Measurements from ENCODE around the gene GPSM1. TPM values are rescaled to one million over a fixed set of nuclear protein-coding genes. Genes with fewer than 3 reads are reported as not detected.

GPSM1 gene
- total and polyA plus RNA-seq, 2 donors (not counting 1 experiment from before 2014, with no cell fraction given) = 2.4 to 6.3 TPM

- Mint-ChIP-seq H3K27me3 (no peaks in the 10 kb centered on the region), H3K4me1 (peaks cover 12% of the 10 kb centered on the region), H3K27ac (no peak overlapping the region), H3K4me3 (no peak overlapping the region), H3K9me3 (ENCODE audit: insufficient read depth) (no peaks in the 10 kb centered on the region)
- ATAC-seq (ENCODE audit: low read depth) (no peak), DNase-seq (no peak)
- H3K4me2 ChIP-seq (replicated peaks; ENCODE audit: low read depth, low read length, poor library complexity, severe bottlenecking) = no peak overlapping the region
- H2AFZ ChIP-seq (ENCODE audit: insufficient read depth, low read depth, low read length, poor library complexity, severe bottlenecking) = no peak overlapping the region
- H3K9ac ChIP-seq (ENCODE audit: low read length) = no peak overlapping the region
- no peak overlapping the region for H3K27ac ChIP-seq (ENCODE audit: low read length in 2 of 2)
- intact Hi-C loops (cut with micrococcal nuclease) = no loop called here
- peaks cover 0 to 6% (median 0%) of the 10 kb centered on the region in 4 experiments for H3K27me3 ChIP-seq (replicated peaks in 1 of 4; ENCODE audit: control extremely low read depth in 1 of 4, control insufficient read depth in 3 of 4, insufficient read depth in 4 of 4, low read length in 3 of 4)
- no peaks in the 10 kb centered on the region for H4K20me1 ChIP-seq (ENCODE audit: control insufficient read depth, insufficient read depth, low read length, poor library complexity, severe bottlenecking)
- peaks cover 0 to 10% (median 0%) of the 10 kb centered on the region in 3 donors for H3K9me3 ChIP-seq (ENCODE audit: control extremely low read depth in 1 of 3, control insufficient read depth in 2 of 3, insufficient read depth in 1 of 3, low read length in 2 of 3)
- ChIA-PET POLR2A (no interaction called here), CTCF (no interaction called here)
- no peaks in the 10 kb centered on the region for H3K79me2 ChIP-seq (ENCODE audit: control insufficient read depth, insufficient read depth, low read length)
- peaks cover 15 to 20% of the 10 kb centered on the region in 2 donors for H3K4me1 ChIP-seq (ENCODE audit: control insufficient read depth in 2 of 2, insufficient read depth in 2 of 2, low read length in 2 of 2)
- H3K4me3 ChIP-seq (ENCODE audit: control extremely low read depth in 1 of 5, extremely low read depth in 1 of 5, insufficient read depth in 1 of 5, low read depth in 2 of 5, low read length in 4 of 5) = no peak overlapping the region
- 82% methylated on average over 15 of the region's 18 CpGs for whole genome bisulfite sequencing (ENCODE audit: insufficient coverage)
- TF ChIP-seq CTCF (IDR thresholded peaks at IDR 0.05) (no peak), EZH2 (IDR thresholded peaks at IDR 0.05; ENCODE audit: borderline replicate concordance, insufficient read depth, low read depth, low read length, poor library complexity, severe bottlenecking) (no peak)
- no peaks in the 10 kb centered on the region for H3K36me3 ChIP-seq (replicated peaks in 1 of 2; ENCODE audit: control extremely low read depth in 1 of 2, control insufficient read depth in 1 of 2, extremely low read depth in 1 of 2, insufficient read depth in 2 of 2, low read length in 1 of 2)
These were observed 40.9 kb downstream of the GPSM1 start for GRCh38 chr9:136368190-136368589.

DNA sequence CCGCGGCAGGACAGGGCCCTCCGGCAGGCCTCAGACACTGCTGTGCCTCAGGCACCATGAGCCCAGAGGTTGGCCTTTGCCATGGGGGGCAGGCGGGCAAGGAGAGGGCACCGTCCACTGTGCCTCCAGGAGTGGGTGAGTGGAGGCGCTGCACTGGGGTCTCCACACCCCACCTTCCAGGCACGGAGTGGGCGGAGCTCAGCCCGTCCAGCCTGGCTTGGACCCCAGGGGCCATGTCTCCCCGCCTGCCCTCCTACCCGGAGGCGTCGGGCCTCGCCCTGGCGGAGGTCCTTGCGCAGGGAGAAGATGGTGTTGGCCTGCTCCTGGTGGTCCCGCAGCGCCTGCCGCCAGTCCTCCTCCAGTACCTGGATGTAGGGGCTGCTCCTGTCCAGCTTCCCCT lies 42.7 kb downstream of the GPSM1 start:
- no peaks in the 10 kb centered on the region for H3K27me3 Mint-ChIP-seq
- intact Hi-C loops (cut with micrococcal nuclease) = no loop called here
- H3K4me1 Mint-ChIP-seq = peaks cover 12% of the 10 kb centered on the region
- H3K27ac Mint-ChIP-seq = no peak overlapping the region
- H3K9me3 Mint-ChIP-seq (ENCODE audit: insufficient read depth) = no peaks in the 10 kb centered on the region
- ATAC-seq (ENCODE audit: low read depth) = no peak
- Histone ChIP-seq H3K4me2 (replicated peaks; ENCODE audit: low read depth, low read length, poor library complexity, severe bottlenecking) (no peak overlapping the region), H3K4me1 (ENCODE audit: control insufficient read depth in 2 of 2, insufficient read depth in 2 of 2, low read length in 2 of 2) (peaks cover 14 to 17% of the 10 kb centered on the region in 2 donors), H3K9ac (ENCODE audit: low read length) (no peak overlapping the region), H2AFZ (ENCODE audit: insufficient read depth, low read depth, low read length, poor library complexity, severe bottlenecking) (no peak overlapping the region), H3K27me3 (replicated peaks in 1 of 4; ENCODE audit: control extremely low read depth in 1 of 4, control insufficient read depth in 3 of 4, insufficient read depth in 4 of 4, low read length in 3 of 4) (peaks cover 0 to 6% (median 0%) of the 10 kb centered on the region in 4 experiments), H3K4me3 (ENCODE audit: control extremely low read depth in 1 of 5, extremely low read depth in 1 of 5, insufficient read depth in 1 of 5, low read depth in 2 of 5, low read length in 4 of 5) (no peak overlapping the region), H3K27ac (ENCODE audit: low read length in 2 of 2) (no peak overlapping the region), H4K20me1 (ENCODE audit: control insufficient read depth, insufficient read depth, low read length, poor library complexity, severe bottlenecking) (no peaks in the 10 kb centered on the region), H3K9me3 (ENCODE audit: control extremely low read depth in 1 of 3, control insufficient read depth in 2 of 3, insufficient read depth in 1 of 3, low read length in 2 of 3) (no peaks in the 10 kb centered on the region), H3K79me2 (ENCODE audit: control insufficient read depth, insufficient read depth, low read length) (no peaks in the 10 kb centered on the region), H3K36me3 (replicated peaks in 1 of 2; ENCODE audit: control extremely low read depth in 1 of 2, control insufficient read depth in 1 of 2, extremely low read depth in 1 of 2, insufficient read depth in 2 of 2, low read length in 1 of 2) (no peaks in the 10 kb centered on the region)
- 97% methylated on average over 17 of the region's 19 CpGs for WGBS (ENCODE audit: insufficient coverage)
- no peak for TF ChIP-seq EZH2 (IDR thresholded peaks at IDR 0.05; ENCODE audit: borderline replicate concordance, insufficient read depth, low read depth, low read length, poor library complexity, severe bottlenecking)
- DNase-seq = no peak
- H3K4me3 Mint-ChIP-seq = no peak overlapping the region
- POLR2A ChIA-PET = no interaction called here
- CTCF ChIA-PET = no interaction called here

All from B cell (primary cell).